WTC11 (cell line): ENCODE measurements around the gene APBB1. TPM values are rescaled to one million over a fixed set of nuclear protein-coding genes. Genes with fewer than 3 reads are reported as not detected.

Source experiments
- ATAC-seq: fragments of 200-7000 bp; cut with Tn5 transposase; 2 replicates; pipeline ENCODE4 v1.10.0; 2021; ENCODE audit warnings: mild to moderate bottlenecking, moderate library complexity
- CTCF ChIA-PET: fragments of 300-600 bp; sonication (Branson Sonifier 250); formaldehyde crosslinking; loops from one replicate; lab custom pipeline; 2021; ENCODE audit warnings: antibody characterized with exemption; lab: Charles Lee
- POLR2A ChIA-PET: fragments of 350-600 bp; sonication (Branson Sonifier 250); formaldehyde crosslinking; loops from one replicate; lab custom pipeline; 2021; ENCODE audit warnings: antibody characterized with exemption; lab: Charles Lee
- DNase-seq: peaks from one replicate; pipeline ENCODE4 v3.0.0; 2021; ENCODE audit warnings: low spot score
- H3K27ac Mint-ChIP-seq: 2 replicates; pipeline ENCODE4 v1.8.0; 2021; ENCODE audit warnings: mixed read lengths
- H3K27me3 Mint-ChIP-seq: 2 replicates; pipeline ENCODE4 v1.8.0; 2021; ENCODE audit warnings: low read depth, mild to moderate bottlenecking, moderate library complexity, mixed read lengths
- H3K36me3 Mint-ChIP-seq: 2 replicates; pipeline ENCODE4 v1.8.0; 2021; ENCODE audit warnings: mixed read lengths
- H3K4me1 Mint-ChIP-seq: 2 replicates; pipeline ENCODE4 v1.8.0; 2022; ENCODE audit warnings: mixed read lengths
- H3K4me3 Mint-ChIP-seq: 2 replicates; pipeline ENCODE4 v1.8.0; 2021; ENCODE audit warnings: mild to moderate bottlenecking, moderate library complexity, mixed read lengths
- H3K9me3 Mint-ChIP-seq: 2 replicates; pipeline ENCODE4 v1.8.0; 2021; ENCODE audit warnings: mixed read lengths
- ATF1 ChIP-seq: sonication (generic); formaldehyde crosslinking; IDR thresholded peaks from 2 replicates; pipeline ENCODE4 v1.8.1; 2023; ENCODE audit warnings: mild to moderate bottlenecking, moderate library complexity, missing genetic modification reagents
- CREM ChIP-seq: sonication (generic); formaldehyde crosslinking; IDR thresholded peaks from 2 replicates; pipeline ENCODE4 v1.8.1; 2022; ENCODE audit warnings: mild to moderate bottlenecking, missing genetic modification reagents, moderate library complexity
- CTCF ChIP-seq: fragments of 200-600 bp; IDR thresholded peaks from 2 replicates; pipeline ENCODE4 v1.8.0; 2022; ENCODE audit warnings: antibody characterized with exemption
- E2F5 ChIP-seq: sonication (generic); formaldehyde crosslinking; IDR thresholded peaks from 2 replicates; pipeline ENCODE4 v1.8.1; 2022; ENCODE audit warnings: mild to moderate bottlenecking, moderate library complexity, missing genetic modification reagents
- ELF4 ChIP-seq: sonication (generic); formaldehyde crosslinking; IDR thresholded peaks from 2 replicates; pipeline ENCODE4 v1.8.1; 2022; ENCODE audit warnings: low read depth, mild to moderate bottlenecking, moderate library complexity, missing genetic modification reagents
- FOXJ3 ChIP-seq: sonication (generic); formaldehyde crosslinking; IDR thresholded peaks from 2 replicates; pipeline ENCODE4 v1.9.0; 2021; ENCODE audit warnings: missing genetic modification reagents, mild to moderate bottlenecking, borderline replicate concordance
- GRHL2 ChIP-seq: fragments of 250-450 bp; sonication (Bioruptor Pico); IDR thresholded peaks from 2 replicates; pipeline ENCODE4 v1.8.0; 2022; ENCODE audit warnings: mild to moderate bottlenecking, moderate library complexity; ENCODE audit not compliant: insufficient replicate concordance, severe bottlenecking
- IRF1 ChIP-seq: sonication (generic); formaldehyde crosslinking; IDR thresholded peaks from 2 replicates; pipeline ENCODE4 v1.8.0; 2023; ENCODE audit warnings: missing genetic modification reagents
- IRF2 ChIP-seq: sonication (generic); formaldehyde crosslinking; IDR thresholded peaks from 2 replicates; pipeline ENCODE4 v1.8.0; 2022; ENCODE audit warnings: low read depth, missing genetic modification reagents, borderline replicate concordance
- KAT7 ChIP-seq: sonication (generic); formaldehyde crosslinking; IDR thresholded peaks from 2 replicates; pipeline ENCODE4 v1.8.1; 2023; ENCODE audit warnings: missing genetic modification reagents, mild to moderate bottlenecking, borderline replicate concordance
- MAX ChIP-seq: sonication (generic); formaldehyde crosslinking; IDR thresholded peaks from 2 replicates; pipeline ENCODE4 v1.8.0; 2022; ENCODE audit warnings: mild to moderate bottlenecking, missing genetic modification reagents
- NFATC4 ChIP-seq: fragments of 250-450 bp; sonication (Bioruptor Pico); IDR thresholded peaks from 2 replicates; pipeline ENCODE4 v1.9.0; 2021; ENCODE audit warnings: mild to moderate bottlenecking
- NR2C2 ChIP-seq: sonication (generic); formaldehyde crosslinking; IDR thresholded peaks from 2 replicates; pipeline ENCODE4 v1.8.0; 2022; ENCODE audit warnings: mild to moderate bottlenecking, missing genetic modification reagents
- SMAD4 ChIP-seq: sonication (generic); formaldehyde crosslinking; IDR thresholded peaks from 2 replicates; pipeline ENCODE4 v1.8.0; 2022; ENCODE audit warnings: mild to moderate bottlenecking, missing genetic modification reagents
- STAT6 ChIP-seq: sonication (generic); formaldehyde crosslinking; conservative IDR thresholded peaks from 2 replicates; pipeline ENCODE4 v1.8.1; 2023; ENCODE audit warnings: mild to moderate bottlenecking, low read depth, missing genetic modification reagents, moderate library complexity
- TCF7 ChIP-seq: sonication (generic); formaldehyde crosslinking; IDR thresholded peaks from 2 replicates; pipeline ENCODE4 v1.8.0; 2022; ENCODE audit warnings: mild to moderate bottlenecking, low read depth, missing genetic modification reagents, moderate library complexity
- USF1 ChIP-seq: sonication (generic); formaldehyde crosslinking; IDR thresholded peaks from 2 replicates; pipeline ENCODE4 v1.8.0; 2022; ENCODE audit warnings: mild to moderate bottlenecking, missing genetic modification reagents
- USF2 ChIP-seq: sonication (generic); formaldehyde crosslinking; IDR thresholded peaks from 2 replicates; pipeline ENCODE4 v1.8.1; 2023; ENCODE audit warnings: mild to moderate bottlenecking, missing genetic modification reagents, moderate library complexity
- ZNF138 ChIP-seq: sonication (generic); formaldehyde crosslinking; conservative IDR thresholded peaks from 2 replicates; pipeline ENCODE4 v1.8.1; 2022; ENCODE audit warnings: mild to moderate bottlenecking, moderate library complexity, missing genetic modification reagents
- ZNF317 ChIP-seq: sonication (generic); formaldehyde crosslinking; IDR thresholded peaks from 2 replicates; pipeline ENCODE4 v1.8.1; 2023; ENCODE audit warnings: low read depth, mild to moderate bottlenecking, moderate library complexity, missing genetic modification reagents, borderline replicate concordance
- ZNF532 ChIP-seq: fragments of 250-450 bp; sonication (Bioruptor Pico); IDR thresholded peaks from 2 replicates; pipeline ENCODE4 v1.9.0; 2021; ENCODE audit warnings: mild to moderate bottlenecking, borderline replicate concordance
- total RNA-seq: library from RNA; stranded (reverse); gene quantifications from 3 replicates; pipeline ENCODE4 v1.2.3, GENCODE V29; 2021

Gene APBB1
- total RNA-seq, 1 experiment from 2014 or later: 32.1 TPM

GRCh38 chr11:6438979-6439571 lies 20.2 kb upstream of the APBB1 start:
- POLR2A ChIA-PET: interaction anchor here (0.9 kb wide), 1 partner anchor 11 kb away, joined by 3 read pairs; no protein-coding TSS in a partner anchor
- no peaks in the 10 kb centered on the region for H3K4me1 Mint-ChIP-seq
- CTCF ChIA-PET: interaction anchor here (0.6 to 12.2 kb wide), 37 partner anchors 8 to 267 kb away, joined by 3 to 342 read pairs (median 4); partner anchors contain the start of genes APBB1, ARFIP2, DNHD1 and SMPD1
- DNase-seq (peak; percentile 58), ATAC-seq (peak; percentile 72)
- no peaks in the 10 kb centered on the region for H3K27me3 Mint-ChIP-seq
- H3K9me3 Mint-ChIP-seq: no peaks in the 10 kb centered on the region
- no peak overlapping the region for H3K4me3 Mint-ChIP-seq
- no peaks in the 10 kb centered on the region for H3K36me3 Mint-ChIP-seq
- no peak overlapping the region for H3K27ac Mint-ChIP-seq
- TF ChIP-seq NFATC4 (CRISPR knock-in tag) (no peak), ATF1 (CRISPR knock-in tag) (no peak), CTCF (peak; percentile 42; the same call in 1 of the 2 replicates)

- H3K4me1 Mint-ChIP-seq: no peaks in the 10 kb centered on the region
- no peak overlapping the region for H3K4me3 Mint-ChIP-seq
- no peak overlapping the region for H3K27ac Mint-ChIP-seq
- peaks cover 2% of the 10 kb centered on the region; the same call in 1 of the 2 replicates for H3K27me3 Mint-ChIP-seq
- ATAC-seq (no peak), DNase-seq (no peak)
- CTCF ChIA-PET: interaction anchor here (1.1 to 12.2 kb wide), 11 partner anchors 10 to 93 kb away, joined by 3 to 342 read pairs (median 9); partner anchors contain the start of gene DNHD1
- H3K36me3 Mint-ChIP-seq: no peaks in the 10 kb centered on the region
- POLR2A ChIA-PET: no interaction called here
- H3K9me3 Mint-ChIP-seq: no peaks in the 10 kb centered on the region
- no peak for TF ChIP-seq USF1 (CRISPR knock-in tag)
- no peak for TF ChIP-seq ZNF317 (CRISPR knock-in tag)
- TF ChIP-seq KAT7 (CRISPR knock-in tag): no peak
- TF ChIP-seq TCF7 (CRISPR knock-in tag): no peak
- TF ChIP-seq FOXJ3 (CRISPR knock-in tag): no peak
- no peak for TF ChIP-seq ELF4 (CRISPR knock-in tag)
- TF ChIP-seq ZNF532 (CRISPR knock-in tag): no peak
- TF ChIP-seq IRF2 (CRISPR knock-in tag): no peak
- no peak for TF ChIP-seq SMAD4 (CRISPR knock-in tag)
- no peak for TF ChIP-seq MAX (CRISPR knock-in tag)
- no peak for TF ChIP-seq IRF1 (CRISPR knock-in tag)
- TF ChIP-seq CREM: no peak
- no peak for TF ChIP-seq GRHL2 (CRISPR knock-in tag)
- TF ChIP-seq ZNF138 (CRISPR knock-in tag): no peak
- no peak for TF ChIP-seq E2F5 (CRISPR knock-in tag)
- TF ChIP-seq USF2: no peak
- TF ChIP-seq NR2C2 (CRISPR knock-in tag): no peak
- no peak for TF ChIP-seq STAT6 (CRISPR knock-in tag)
Measured at GRCh38 chr11:6437993-6438392, 19.1 kb upstream of the APBB1 start.
